OCI-M1 (cell line): ENCODE data around the gene MPST.

Experiments
- DNase-seq: peaks from one replicate; lab custom pipeline; 2025; lab: John Stamatoyannopoulos, UW

The MPST gene

GRCh38 chr22:37001826-37002225 lies 17.7 kb upstream of the MPST start:
- DNase-seq: no peak

- no peak for DNase-seq
Observed at GRCh38 chr22:37002633-37003032, 16.9 kb upstream of the MPST start.

GRCh38 chr22:37007651-37008050 lies 11.9 kb upstream of the MPST start:
- no peak for DNase-seq

- peak; percentile 83 for DNase-seq
Observed at GRCh38 chr22:37008365-37008764, 11.2 kb upstream of the MPST start.

DNA sequence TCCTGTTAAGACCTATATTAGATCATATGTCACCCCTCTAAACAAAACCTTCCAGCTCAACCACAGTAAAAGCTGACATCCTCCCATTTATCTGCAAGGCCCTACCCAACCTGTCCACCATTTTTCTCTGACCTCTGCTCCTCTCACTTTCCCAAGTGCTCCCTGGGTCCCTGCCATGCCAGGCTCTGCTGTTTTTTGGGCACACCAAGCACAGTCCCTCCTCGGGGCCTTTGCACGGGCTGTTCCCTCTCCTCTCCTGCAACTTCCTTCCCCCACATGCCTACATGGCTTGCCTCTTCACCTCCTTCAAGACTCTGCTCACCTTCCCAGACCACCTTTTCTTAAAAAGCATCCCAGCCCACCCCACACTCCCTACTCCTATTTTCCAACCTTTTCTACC lies 10.1 kb upstream of the MPST start:
- DNase-seq: no peak

DNA sequence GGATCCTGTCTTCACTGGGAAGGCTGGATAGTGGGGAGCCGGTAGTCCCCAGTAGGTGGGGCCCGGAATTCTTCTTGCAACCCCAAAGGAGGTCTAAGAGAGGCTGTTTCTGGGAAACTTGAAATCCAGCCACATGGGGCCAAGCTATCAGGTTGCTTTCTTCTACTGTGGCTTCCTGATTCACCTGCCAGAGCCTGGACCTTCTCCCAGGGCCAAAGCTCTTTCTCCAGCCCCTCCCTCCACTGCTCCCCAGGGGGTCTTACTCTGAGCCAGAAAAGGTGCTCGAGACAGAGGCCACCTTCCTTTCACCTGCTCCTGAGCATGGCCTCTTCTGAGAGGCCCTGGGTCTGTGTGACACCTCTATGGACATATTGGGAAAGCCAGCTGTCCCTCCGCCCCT lies 9.4 kb upstream of the MPST start:
- DNase-seq: no peak

GRCh38 chr22:37010976-37011375 lies 8.6 kb upstream of the MPST start:
- DNase-seq: no peak

DNA sequence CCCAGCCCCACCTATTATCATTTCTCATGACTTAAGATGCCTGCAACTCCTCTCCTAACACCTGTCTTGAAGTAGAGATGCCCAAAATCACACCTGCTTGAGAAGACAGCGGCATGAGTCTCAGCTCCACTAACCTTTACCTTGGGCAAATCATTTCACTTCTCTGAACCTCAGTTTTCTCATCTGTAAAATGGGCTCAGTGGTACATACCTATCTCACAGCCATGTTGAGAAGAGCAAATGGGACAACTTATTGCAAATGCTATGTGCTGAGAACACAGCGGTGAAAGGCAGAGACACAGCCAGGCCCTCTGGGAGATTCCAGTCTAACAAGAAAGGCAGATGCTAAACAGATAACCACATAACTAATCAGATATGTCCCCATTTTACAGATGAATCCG lies 8.1 kb upstream of the MPST start:
- DNase-seq: no peak

DNA sequence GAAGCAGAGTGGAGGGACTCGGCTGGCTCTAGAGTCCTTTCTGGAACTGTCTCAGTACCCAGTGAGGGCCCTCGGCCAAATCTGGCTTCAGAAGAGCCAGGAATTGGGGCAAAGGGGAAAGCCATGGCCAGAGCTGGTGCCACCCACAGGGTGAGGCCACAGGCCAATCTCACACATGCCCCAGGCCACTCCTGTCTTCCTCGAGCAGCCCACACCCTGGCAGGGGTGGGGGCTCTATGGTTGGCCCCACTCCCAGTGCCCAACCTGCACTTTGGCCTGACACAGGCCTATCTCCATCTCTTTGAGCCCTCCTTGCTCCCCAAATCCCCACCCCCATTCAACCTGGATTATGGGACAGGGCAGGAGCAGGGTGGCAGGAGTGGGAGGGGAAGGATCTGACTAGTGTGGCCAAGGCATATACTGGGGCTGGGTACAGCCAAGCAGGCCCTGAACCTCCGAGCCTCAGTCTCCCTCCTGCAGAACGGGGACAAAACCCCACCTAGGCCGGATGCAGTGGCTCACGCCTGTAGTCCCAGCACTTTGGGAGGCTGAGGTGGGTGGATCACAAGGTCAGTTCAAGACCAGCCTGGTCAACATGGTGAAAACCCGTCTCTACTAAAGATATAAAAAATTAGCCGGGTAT lies 7.2 kb upstream of the MPST start:
- DNase-seq: no peak

GRCh38 chr22:37012956-37013355 lies 6.6 kb upstream of the MPST start:
- no peak for DNase-seq

DNA sequence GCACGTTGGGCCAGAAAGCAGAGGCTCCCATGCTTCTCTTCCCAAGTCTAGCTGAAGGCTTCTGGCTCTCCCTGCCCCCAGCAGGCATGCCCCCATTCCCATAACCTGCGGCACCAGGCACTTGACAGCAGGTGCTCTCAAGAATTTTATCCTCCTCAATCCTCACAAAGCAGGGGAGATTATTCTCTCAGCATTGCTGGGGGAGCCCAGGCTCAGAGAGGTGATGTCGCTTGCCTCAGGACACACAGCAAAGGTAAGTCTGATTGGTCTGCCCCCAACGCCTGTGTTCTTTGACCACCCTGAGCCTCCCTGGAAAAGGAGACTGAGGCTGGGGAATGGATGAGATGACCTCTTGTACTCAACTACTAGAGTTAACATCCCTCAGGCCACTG lies 5.1 kb upstream of the MPST start:
- no peak for DNase-seq

DNA sequence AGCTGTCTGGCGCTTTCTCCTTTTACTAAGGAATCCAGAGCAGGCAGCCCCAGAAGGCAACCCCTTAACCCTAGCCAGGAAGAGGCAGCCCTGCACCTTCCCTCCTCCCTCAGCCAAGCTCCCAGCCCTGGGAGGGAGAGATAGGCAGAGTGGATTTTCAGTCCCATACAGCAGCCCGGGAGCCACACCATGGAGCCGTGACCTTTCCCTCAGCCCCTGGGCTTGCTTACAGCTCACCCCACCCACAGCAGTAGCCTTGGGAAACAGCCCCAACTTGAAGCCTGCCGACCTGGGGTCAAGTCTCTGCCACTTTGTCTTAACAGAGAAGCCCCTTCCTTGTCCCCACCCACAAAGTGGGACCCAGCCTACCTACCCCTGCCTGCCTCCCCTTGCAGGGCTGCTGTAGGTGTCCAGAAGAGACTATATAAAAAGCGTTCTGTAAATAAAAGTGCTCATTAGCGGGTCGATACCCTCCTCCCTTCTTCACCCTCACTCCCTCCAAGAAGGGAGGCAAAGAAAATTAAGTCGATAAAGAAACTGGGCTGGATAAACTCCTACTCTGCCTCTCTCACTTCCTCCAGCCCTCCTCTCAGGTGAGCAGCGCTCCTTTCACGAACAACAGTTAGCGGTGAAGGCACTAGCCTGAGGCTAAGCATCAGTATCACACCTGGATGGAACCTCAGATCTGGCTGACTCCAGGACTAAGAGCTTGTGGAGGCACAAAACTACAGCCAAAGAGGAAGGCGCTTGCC lies 4.5 kb upstream of the MPST start:
- no peak for DNase-seq

GRCh38 chr22:37015587-37015878 lies 4.0 kb upstream of the MPST start:
- DNase-seq: no peak

DNA sequence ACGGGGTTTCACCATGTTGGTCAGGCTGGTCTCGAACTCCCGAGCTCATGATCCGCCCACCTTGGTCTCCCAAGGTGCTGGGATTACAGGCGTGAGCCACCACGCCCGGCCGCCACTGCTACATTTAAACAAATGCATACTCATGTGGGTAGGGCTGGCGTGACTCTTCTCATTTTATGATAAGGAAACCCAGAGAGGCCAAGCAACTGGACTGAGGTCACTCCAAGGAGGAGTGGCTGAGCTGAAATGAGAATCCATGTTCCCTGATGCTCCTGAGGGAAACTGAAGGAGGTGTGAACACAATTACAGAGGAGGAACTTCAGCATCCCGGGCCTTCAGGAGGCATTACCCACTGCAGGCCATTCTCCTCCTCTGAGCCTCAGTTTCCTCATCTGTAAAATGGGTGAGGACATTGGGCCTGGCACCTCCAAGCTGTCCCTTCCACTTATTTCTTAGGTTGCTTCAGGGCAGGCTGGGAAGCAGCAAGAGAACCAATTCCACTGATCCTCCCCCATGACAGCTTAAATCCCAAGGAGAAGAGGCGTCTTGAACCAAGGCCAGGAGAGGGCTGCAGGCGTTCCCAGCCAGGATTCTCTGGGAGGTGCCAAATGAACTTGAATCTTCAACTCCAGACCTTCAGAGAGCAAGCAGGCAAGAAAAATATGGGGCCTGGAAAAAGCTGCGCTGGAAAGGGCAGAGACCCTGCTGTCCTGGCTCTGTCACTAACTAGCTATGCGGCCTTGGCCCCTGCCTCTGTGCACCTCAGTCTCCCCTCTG lies 3.2 kb upstream of the MPST start:
- no peak for DNase-seq

GRCh38 chr22:37017356-37017755 lies 2.2 kb upstream of the MPST start:
- no peak for DNase-seq

DNA sequence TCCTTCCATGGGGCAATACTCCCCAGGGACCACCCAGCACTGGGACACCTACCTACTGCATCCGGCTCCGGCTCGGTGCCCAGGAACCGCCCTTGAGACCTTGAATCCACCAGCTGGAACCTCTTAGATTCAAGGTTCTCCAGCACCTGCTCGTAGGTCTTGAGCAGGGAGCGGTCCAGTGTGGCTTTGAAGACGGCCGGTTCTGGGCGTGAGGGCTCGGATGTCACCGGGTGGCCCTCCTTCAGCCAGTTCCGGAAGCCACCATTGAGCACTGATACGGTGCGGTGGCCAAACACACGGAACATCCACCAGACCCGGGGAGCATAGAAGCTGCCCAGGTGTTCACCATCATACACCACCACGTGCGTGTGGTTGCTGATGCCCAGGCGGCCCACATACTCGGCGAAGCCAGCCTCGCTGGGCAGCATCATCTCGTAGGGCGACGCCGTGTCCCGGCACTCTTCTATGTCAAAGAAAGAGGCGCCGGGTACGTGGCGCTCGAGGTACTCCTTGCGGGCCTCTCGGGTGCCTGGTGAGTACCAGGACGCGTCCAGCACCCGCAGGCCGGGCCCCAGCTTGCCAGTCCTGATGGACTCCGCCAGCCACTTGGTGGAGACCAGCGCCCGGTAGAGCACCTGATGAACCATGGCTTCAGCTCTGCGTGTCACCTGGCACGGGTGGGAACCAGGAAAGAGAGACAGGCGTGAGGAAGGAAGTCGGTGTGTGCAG lies 1.3 kb upstream of the MPST start:
- no peak for DNase-seq

GRCh38 chr22:37018815-37019308 lies 680 bp upstream of the MPST start:
- peak; percentile 39 for DNase-seq

DNA sequence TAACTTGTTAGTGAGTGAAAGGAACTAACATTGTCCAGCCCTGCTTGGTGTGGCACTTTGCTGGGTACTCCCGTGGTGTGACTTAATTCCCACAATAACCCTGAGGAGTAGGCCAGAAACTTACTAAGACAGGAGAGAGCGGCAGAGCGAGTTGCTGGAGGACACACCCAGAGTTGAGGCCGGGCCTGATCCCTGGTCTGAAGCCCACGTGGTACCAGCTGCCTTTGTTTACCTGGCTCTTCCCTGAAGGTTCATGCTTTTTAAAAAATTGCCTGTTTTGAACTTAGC lies 594 bp downstream of the MPST start:
- peak; percentile 64 for DNase-seq

DNA sequence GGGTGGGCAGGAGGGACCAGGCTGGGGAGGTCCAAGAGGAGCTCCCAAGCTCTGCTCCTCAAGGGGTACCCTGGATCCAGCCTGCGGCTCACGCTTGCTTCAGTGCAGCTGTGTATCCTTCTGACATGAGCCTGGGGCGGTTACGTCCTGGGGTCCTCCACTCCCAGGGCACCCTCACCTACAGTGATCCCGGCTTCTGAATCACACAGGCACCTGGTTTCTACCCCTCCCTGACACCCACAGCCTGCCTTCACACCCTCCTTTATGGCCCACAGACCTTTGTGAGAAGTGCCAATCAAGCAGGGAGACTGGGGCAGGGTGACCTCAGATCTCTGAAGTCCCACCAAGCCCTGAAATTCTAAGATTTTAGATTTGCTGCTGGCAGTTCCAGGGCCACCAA lies 1.5 kb downstream of the MPST start:
- DNase-seq: no peak

GRCh38 chr22:37021710-37022482 lies 2.4 kb downstream of the MPST start:
- peak; percentile 58 for DNase-seq

DNA sequence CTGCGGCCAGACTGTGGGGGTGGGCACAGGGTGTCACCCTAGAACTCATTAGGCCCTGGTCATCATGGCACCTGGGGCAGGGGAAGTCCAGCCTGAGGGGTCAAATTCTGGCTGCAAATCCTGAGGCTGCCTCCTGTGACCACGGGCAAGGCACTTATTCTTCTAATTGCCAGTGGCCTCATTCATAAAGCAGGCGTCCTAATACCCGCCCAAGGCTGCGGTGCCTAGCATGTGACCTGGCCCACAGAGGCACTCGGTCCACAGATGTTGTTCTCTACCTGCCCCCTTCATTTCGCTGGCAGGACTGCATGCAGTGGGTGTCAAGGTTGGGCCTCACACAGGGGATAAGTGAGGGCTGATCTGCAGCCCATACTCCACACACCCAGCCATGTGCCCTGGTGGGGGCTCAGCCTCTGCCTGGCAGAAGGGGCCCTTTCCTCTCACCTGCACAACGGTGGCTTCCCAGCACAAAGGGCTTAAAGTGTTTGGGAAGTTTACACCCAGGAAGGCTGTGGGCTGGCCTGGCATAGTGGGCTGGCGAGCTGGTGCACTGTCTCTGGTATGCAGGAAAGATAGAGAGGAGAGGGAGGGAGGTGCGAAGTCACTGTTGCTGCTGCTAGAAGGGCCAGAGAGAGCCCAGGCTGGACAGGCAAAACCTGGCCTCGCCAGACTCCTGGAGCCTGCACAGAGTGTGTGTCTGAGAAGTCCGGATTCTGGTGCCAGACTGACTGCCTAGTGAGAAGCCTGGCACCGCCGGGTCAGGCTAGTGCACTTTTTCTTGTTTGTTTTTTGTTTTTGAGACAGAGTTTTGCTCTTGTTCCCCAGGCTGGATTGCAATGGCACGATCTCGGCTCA lies 3.2 kb downstream of the MPST start:
- DNase-seq: no peak
